DND-41 (cell line): ENCODE data around the gene ACAN.
A peak's percentile ranks its signal among the peaks of the same experiment; 100 is the strongest.

Experiments used
- ATAC-seq: fragments of 200-7000 bp; cut with Tn5 transposase; 3 replicates; pipeline ENCODE4 v1.9.1; 2021; ENCODE audit warnings: low read depth; ENCODE audit not compliant: insufficient read depth
- DNase-seq: peaks from one replicate; pipeline ENCODE4 v3.0.0-alpha.2; 2020
- H2AFZ ChIP-seq: 2 replicates; pipeline ENCODE4 v1.6.0; 2012; ENCODE audit warnings: low read depth, low read length
- H3K27ac ChIP-seq: 2 replicates; pipeline ENCODE4 v1.5.1; 2012; ENCODE audit warnings: low read length, inconsistent platforms
- H3K27me3 ChIP-seq: fragments of 200-600 bp; sonication (generic); 2 replicates; pipeline ENCODE4 v1.6.0; 2012; ENCODE audit warnings: low read length, mild to moderate bottlenecking, inconsistent platforms; ENCODE audit not compliant: insufficient read depth, poor library complexity
- H3K36me3 ChIP-seq: 2 replicates; pipeline ENCODE4 v1.5.1; 2012; ENCODE audit warnings: low read length, inconsistent platforms; ENCODE audit not compliant: insufficient read depth
- H3K4me1 ChIP-seq: 2 replicates; pipeline ENCODE4 v1.5.1; 2012; ENCODE audit warnings: mild to moderate bottlenecking, low read length; ENCODE audit not compliant: insufficient read depth
- H3K4me2 ChIP-seq: 2 replicates; pipeline ENCODE4 v1.6.0; 2012; ENCODE audit warnings: mild to moderate bottlenecking, moderate library complexity, low read length, inconsistent platforms; ENCODE audit not compliant: insufficient read depth
- H3K4me3 ChIP-seq, 2 experiments: fragments of 200-600 bp in 1 of 2; shearing (Covaris generic) in 1 of 2; 2 replicates each; pipeline ENCODE4 v1.5.1; 2012 to 2016; ENCODE audit warnings: inconsistent platforms in 2 of 2, low read length in 2 of 2, mild to moderate bottlenecking in 2 of 2, low read depth in 1 of 2, moderate library complexity in 1 of 2
- H3K79me2 ChIP-seq: 2 replicates; pipeline ENCODE4 v1.6.0; 2012; ENCODE audit warnings: low read length, inconsistent platforms; ENCODE audit not compliant: insufficient read depth
- H3K9ac ChIP-seq: 2 replicates; pipeline ENCODE4 v1.6.0; 2012; ENCODE audit warnings: low read depth, mild to moderate bottlenecking, inconsistent platforms, low read length, moderate library complexity
- H3K9me3 ChIP-seq: 2 replicates; pipeline ENCODE4 v1.5.1; 2012; ENCODE audit warnings: low read length, moderate library complexity, mild to moderate bottlenecking, inconsistent platforms; ENCODE audit not compliant: insufficient read depth, severe bottlenecking
- H4K20me1 ChIP-seq: 2 replicates; pipeline ENCODE4 v1.6.0; 2012; ENCODE audit warnings: low read length; ENCODE audit not compliant: insufficient read depth
- EZH2 ChIP-seq: IDR thresholded peaks from 3 replicates; pipeline ENCODE4 v1.6.1; 2012; ENCODE audit warnings: borderline replicate concordance, low read depth, mild to moderate bottlenecking, moderate library complexity, low read length, inconsistent platforms; ENCODE audit not compliant: severe bottlenecking
- TF ChIP-seq, protein P1 (sequence below): IDR thresholded peaks from 2 replicates; pipeline ENCODE4 v1.5.1; 2012; ENCODE audit warnings: borderline replicate concordance, low read length, moderate library complexity, mild to moderate bottlenecking; ENCODE audit not compliant: poor library complexity, severe bottlenecking; ENCODE audit errors: extremely low read depth

The ACAN gene

DNA sequence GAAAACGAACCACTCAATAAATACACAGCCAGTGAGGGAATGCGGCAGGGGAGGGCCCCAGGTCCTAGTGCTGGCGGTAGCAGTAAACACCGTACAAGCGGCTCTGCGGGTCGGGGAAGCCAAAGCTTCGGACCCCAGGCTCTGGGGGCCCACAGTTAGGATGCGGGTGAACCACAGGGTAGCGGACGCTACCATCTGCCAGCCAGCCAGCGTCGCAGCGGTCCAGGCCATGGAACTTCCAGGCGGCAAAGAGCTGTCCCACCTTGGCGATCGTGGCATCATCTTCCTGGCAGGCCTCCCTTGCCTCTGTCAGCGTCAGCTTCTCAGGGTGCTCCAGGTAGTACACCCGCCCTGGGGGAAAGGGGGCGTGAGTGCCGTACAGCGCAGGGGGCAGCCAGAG lies 74.7 kb downstream of the ACAN start:
- no peaks in the 10 kb centered on the region for H3K79me2 ChIP-seq
- no peak overlapping the region for H3K4me3 ChIP-seq
- H3K27ac ChIP-seq, result no peak overlapping the region
- H3K27me3 ChIP-seq, result no peaks in the 10 kb centered on the region
- no peak overlapping the region for H2AFZ ChIP-seq
- no peaks in the 10 kb centered on the region for H3K4me1 ChIP-seq
- no peak overlapping the region for H3K4me2 ChIP-seq
- H3K36me3 ChIP-seq, result no peaks in the 10 kb centered on the region
- DNase-seq (no peak), ATAC-seq (no peak)
- no peak overlapping the region for H3K9ac ChIP-seq
- TF ChIP-seq, protein P1, sequence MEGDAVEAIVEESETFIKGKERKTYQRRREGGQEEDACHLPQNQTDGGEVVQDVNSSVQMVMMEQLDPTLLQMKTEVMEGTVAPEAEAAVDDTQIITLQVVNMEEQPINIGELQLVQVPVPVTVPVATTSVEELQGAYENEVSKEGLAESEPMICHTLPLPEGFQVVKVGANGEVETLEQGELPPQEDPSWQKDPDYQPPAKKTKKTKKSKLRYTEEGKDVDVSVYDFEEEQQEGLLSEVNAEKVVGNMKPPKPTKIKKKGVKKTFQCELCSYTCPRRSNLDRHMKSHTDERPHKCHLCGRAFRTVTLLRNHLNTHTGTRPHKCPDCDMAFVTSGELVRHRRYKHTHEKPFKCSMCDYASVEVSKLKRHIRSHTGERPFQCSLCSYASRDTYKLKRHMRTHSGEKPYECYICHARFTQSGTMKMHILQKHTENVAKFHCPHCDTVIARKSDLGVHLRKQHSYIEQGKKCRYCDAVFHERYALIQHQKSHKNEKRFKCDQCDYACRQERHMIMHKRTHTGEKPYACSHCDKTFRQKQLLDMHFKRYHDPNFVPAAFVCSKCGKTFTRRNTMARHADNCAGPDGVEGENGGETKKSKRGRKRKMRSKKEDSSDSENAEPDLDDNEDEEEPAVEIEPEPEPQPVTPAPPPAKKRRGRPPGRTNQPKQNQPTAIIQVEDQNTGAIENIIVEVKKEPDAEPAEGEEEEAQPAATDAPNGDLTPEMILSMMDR, result no peak
- TF ChIP-seq EZH2, result no peak
- H4K20me1 ChIP-seq, result no peaks in the 10 kb centered on the region
- no peaks in the 10 kb centered on the region for H3K9me3 ChIP-seq

DNA sequence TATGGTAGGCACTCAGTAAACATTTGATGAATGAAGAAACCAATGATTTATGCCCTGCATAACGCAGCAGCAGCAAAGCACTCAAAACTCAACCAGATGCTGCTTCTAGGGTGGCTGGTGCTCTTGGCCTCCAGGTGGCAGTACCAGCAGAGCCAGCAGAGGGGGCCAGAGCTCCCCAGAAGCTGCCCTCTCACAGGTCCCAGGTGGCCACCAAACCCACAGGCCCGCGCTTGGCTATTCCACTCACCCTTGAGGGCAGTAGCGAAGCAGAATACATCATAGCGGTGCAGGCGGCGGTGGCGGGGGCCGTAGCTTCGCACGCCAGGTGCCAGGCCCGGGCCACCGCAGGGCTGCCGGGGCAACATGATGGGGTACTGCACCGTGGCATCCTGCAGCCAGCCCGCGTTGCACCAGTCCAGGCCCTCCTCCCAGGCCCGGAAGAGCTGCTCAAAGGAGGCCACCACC lies 75.5 kb downstream of the ACAN start:
- peak; percentile 52 for DNase-seq
- H3K9me3 ChIP-seq, result no peaks in the 10 kb centered on the region
- no peaks in the 10 kb centered on the region for H3K27me3 ChIP-seq
- no peaks in the 10 kb centered on the region for H4K20me1 ChIP-seq
- no peaks in the 10 kb centered on the region for H3K79me2 ChIP-seq
- no peak overlapping the region for H2AFZ ChIP-seq
- peak; percentile 84 for ATAC-seq
- H3K4me3 ChIP-seq, result no peak overlapping the region
- TF ChIP-seq, protein P1, result peak; percentile 77
- no peak for TF ChIP-seq EZH2
- H3K4me2 ChIP-seq, result no peak overlapping the region
- no peak overlapping the region for H3K27ac ChIP-seq
- H3K36me3 ChIP-seq, result no peaks in the 10 kb centered on the region
- no peak overlapping the region for H3K9ac ChIP-seq
- no peaks in the 10 kb centered on the region for H3K4me1 ChIP-seq

DNA sequence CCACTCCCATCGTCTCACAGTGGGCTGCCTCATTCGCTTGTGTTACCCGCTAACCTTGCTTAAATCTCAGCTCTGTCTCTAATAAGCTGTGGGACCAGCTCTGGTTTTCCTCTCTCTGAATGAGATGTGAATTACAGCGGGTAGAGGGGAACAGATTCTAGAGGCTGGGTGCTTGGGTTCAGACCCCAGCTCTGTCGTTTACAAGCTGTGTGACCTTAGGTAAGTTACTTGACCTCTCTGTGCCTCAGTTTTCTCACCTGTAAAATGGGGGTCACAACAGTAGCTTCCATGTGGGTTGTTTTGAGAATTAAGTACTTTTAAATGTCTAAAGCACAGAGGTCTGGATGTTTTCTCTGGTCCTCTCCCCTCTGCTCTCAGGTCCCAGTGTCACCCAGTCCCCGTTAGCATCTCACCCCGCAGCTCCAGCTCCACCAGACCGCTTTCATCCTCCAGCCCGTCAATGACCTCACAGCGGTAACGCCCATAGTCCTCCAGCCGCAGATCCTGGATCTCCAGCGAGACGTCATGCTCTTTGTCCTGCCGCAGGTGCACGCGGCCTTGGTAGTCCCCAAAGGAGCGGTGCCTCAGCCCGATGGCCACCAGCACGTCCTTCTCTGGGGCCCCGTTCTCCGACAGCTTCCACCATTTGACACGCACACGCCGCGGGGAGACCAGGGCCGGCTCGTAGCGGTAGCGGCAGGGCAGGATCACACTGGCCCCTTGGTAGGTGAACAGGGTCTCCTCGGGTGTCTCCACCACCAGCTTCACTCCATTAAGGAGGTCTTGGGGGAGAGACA lies 77.9 kb downstream of the ACAN start:
- no peaks in the 10 kb centered on the region for H3K36me3 ChIP-seq
- H3K79me2 ChIP-seq, result no peaks in the 10 kb centered on the region
- no peak for DNase-seq
- H3K9ac ChIP-seq, result no peak overlapping the region
- no peak overlapping the region for H3K4me2 ChIP-seq
- no peaks in the 10 kb centered on the region for H3K4me1 ChIP-seq
- TF ChIP-seq EZH2, result no peak
- TF ChIP-seq, protein P1, result no peak
- H4K20me1 ChIP-seq, result no peaks in the 10 kb centered on the region
- H3K27ac ChIP-seq, result no peak overlapping the region
- H3K4me3 ChIP-seq, result no peak overlapping the region
- no peak overlapping the region for H2AFZ ChIP-seq
- no peak for ATAC-seq
- H3K9me3 ChIP-seq, result no peaks in the 10 kb centered on the region
- H3K27me3 ChIP-seq, result no peaks in the 10 kb centered on the region
